Kidney (tissue), 14 donors: ENCODE measurements around the gene ST3GAL3. TPM values are rescaled to one million over a fixed set of nuclear protein-coding genes. Genes with fewer than 3 reads are reported as not detected.

Experiments used
- DNase-seq, 5 donors: peaks; one replicate each; pipeline ENCODE4 v3.0.0-alpha.2; 2013 to 2020
- FAIRE-seq: peaks from 2 replicates; lab custom pipeline; 2012; peaks lifted over from hg19 to GRCh38; lab: Jason Lieb, UNC
- H3K27ac ChIP-seq, 2 donors: one replicate each; pipeline ENCODE4 v1.7.0; 2013; ENCODE audit warnings: low read depth in 2 of 2, low read length in 2 of 2, inconsistent platforms in 1 of 2
- H3K27me3 ChIP-seq: one replicate; pipeline ENCODE4 v1.7.1; 2013; ENCODE audit warnings: low read length, inconsistent platforms; ENCODE audit not compliant: control insufficient read depth, insufficient read depth
- H3K36me3 ChIP-seq, 3 donors: one replicate each; pipeline versions ENCODE4 v1.7.0 to v1.7.1; 2013; ENCODE audit warnings: low read length in 3 of 3, control low read depth in 1 of 3, inconsistent platforms in 1 of 3; ENCODE audit not compliant: insufficient read depth in 3 of 3, control insufficient read depth in 2 of 3
- H3K4me1 ChIP-seq, 3 donors: one replicate each; pipeline versions ENCODE4 v1.7.0 to v1.7.1; 2013; ENCODE audit warnings: low read length in 3 of 3, inconsistent platforms in 1 of 3, low read depth in 1 of 3; ENCODE audit not compliant: control insufficient read depth in 2 of 3, insufficient read depth in 2 of 3
- H3K4me3 ChIP-seq, 3 donors: one replicate each; pipeline versions ENCODE4 v1.7.0 to v1.8.1; 2013; ENCODE audit warnings: low read length in 3 of 3, control low read depth in 1 of 3, inconsistent platforms in 1 of 3
- H3K9ac ChIP-seq, 3 donors: one replicate each; pipeline versions ENCODE4 v1.7.0 to v1.7.1; 2013; ENCODE audit warnings: low read length in 3 of 3, control low read depth in 1 of 3, inconsistent platforms in 1 of 3
- H3K9me3 ChIP-seq, 3 donors: one replicate each; pipeline versions ENCODE4 v1.7.0 to v1.7.1; 2013; ENCODE audit warnings: low read length in 3 of 3, control low read depth in 1 of 3, inconsistent platforms in 1 of 3; ENCODE audit not compliant: control insufficient read depth in 2 of 3, insufficient read depth in 1 of 3
- CTCF ChIP-seq: IDR thresholded peaks from 3 replicates; pipeline ENCODE4 v1.5.1; 2012; ENCODE audit warnings: mild to moderate bottlenecking, moderate library complexity, borderline replicate concordance; ENCODE audit not compliant: insufficient read depth; ENCODE audit errors: extremely low read depth
- intact Hi-C: fragments of 100-400 bp; cut with DNase I; formaldehyde crosslinking; loops from one replicate; pipeline ENCODE4 v1.11.1; 2022
- polyA plus RNA-seq: library from polyadenylated mRNA; stranded (reverse); fragments of 350-450 nt; fragmentation: Illumina TruSeq; extraction: RNeasy Lipid Tissue Mini Kit (QIAGEN cat#74804); gene quantifications from one replicate; pipeline ENCODE4 v1.2.3, GENCODE V29; 2014; ENCODE audit warnings: low read depth, low replicate concordance; ENCODE audit not compliant: insufficient read depth
- total RNA-seq: library from RNA; stranded (reverse); fragmentation: NEBNext Ultra II Directional; extraction: Animal tissue kit (Norgen Biotek cat#: 25700); gene quantifications from one replicate; pipeline ENCODE4 v1.2.1, GENCODE V29; 2021
- donor health status: control.
- donor health status: control.
- donor health status: control.
- donor health status: control.
- donor health status: control.
- donor health status: DM: yes; HTN: yes; CAD: no.
- donor health status: Normal renal cell carcinoma (clear cell type).

The ST3GAL3 gene
- total and polyA plus RNA-seq, 2 donors from 2014 or later, result 15.3 to 21.3 TPM

DNA sequence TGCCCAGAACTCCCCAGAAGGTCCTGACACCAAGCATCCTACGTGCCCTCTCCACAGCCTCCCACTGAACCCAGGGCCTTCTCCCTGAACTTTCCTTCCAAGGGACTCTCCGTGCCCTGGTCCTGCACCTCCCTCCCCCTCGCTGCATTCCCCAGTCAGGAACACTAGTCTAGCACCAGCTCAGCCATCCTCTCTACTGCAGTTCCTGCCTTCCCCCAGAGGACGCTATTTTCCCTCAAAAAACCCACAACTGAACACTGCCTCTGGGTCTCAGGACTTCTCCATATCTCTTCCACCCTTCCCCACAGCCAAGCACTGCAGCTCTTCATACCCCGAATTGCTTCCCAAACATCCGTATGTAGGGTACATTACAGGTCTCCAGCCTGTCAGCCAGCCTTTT is 213.7 kb downstream of the ST3GAL3 start:
- H3K36me3 ChIP-seq, result peaks cover 0 to 4% (median 0%) of the 10 kb centered on the region in 3 donors
- H3K27me3 ChIP-seq, result no peaks in the 10 kb centered on the region
- no peak overlapping the region for H3K27ac ChIP-seq
- intact Hi-C loops, result no loop called here
- H3K9ac ChIP-seq, result no peak overlapping the region
- FAIRE-seq, result no peak
- DNase-seq, result no peak
- no peak overlapping the region for H3K4me3 ChIP-seq
- no peaks in the 10 kb centered on the region for H3K4me1 ChIP-seq
- no peaks in the 10 kb centered on the region for H3K9me3 ChIP-seq
- TF ChIP-seq CTCF, result no peak

GRCh38 chr1:43924516-43924915 is 217.2 kb downstream of the ST3GAL3 start:
- FAIRE-seq (no peak), DNase-seq (no peak)
- no peak overlapping the region for H3K9ac ChIP-seq
- no peak overlapping the region for H3K27ac ChIP-seq
- no peaks in the 10 kb centered on the region for H3K9me3 ChIP-seq
- intact Hi-C loops, result no loop called here
- no peak for TF ChIP-seq CTCF
- no peaks in the 10 kb centered on the region for H3K4me1 ChIP-seq
- H3K36me3 ChIP-seq, result peaks cover 0 to 4% (median 0%) of the 10 kb centered on the region in 3 donors
- H3K27me3 ChIP-seq, result no peaks in the 10 kb centered on the region
- H3K4me3 ChIP-seq, result no peak overlapping the region

GRCh38 chr1:43925846-43926245 is 218.5 kb downstream of the ST3GAL3 start:
- Histone ChIP-seq H3K4me1 (no peaks in the 10 kb centered on the region), H3K9me3 (no peaks in the 10 kb centered on the region), H3K36me3 (peaks cover 0 to 4% (median 0%) of the 10 kb centered on the region in 3 donors), H3K27ac (no peak overlapping the region), H3K9ac (no peak overlapping the region), H3K4me3 (no peak overlapping the region), H3K27me3 (no peaks in the 10 kb centered on the region)
- intact Hi-C loops, result no loop called here
- no peak for TF ChIP-seq CTCF
- no peak for FAIRE-seq
- DNase-seq, result no peak
